Liver (tissue), 9 donors: ENCODE measurements around the gene LHPP. TPM values are rescaled to one million over a fixed set of nuclear protein-coding genes. Genes with fewer than 3 reads are reported as not detected.

Source experiments
- DNase-seq: peaks from one replicate; pipeline ENCODE4 v3.0.0-alpha.2; 2017; ENCODE audit warnings: low spot score
- H3K27ac ChIP-seq, 2 donors: one replicate each; pipeline ENCODE4 v1.7.0; 2013; ENCODE audit warnings: inconsistent platforms in 2 of 2, low read length in 2 of 2, control low read depth in 1 of 2, low read depth in 1 of 2, mild to moderate bottlenecking in 1 of 2
- H3K27me3 ChIP-seq, 4 donors: one replicate each; pipeline versions ENCODE4 v1.6.1 to v1.7.0; 2013; ENCODE audit warnings: low read length in 3 of 4, inconsistent platforms in 1 of 4, mild to moderate bottlenecking in 1 of 4, moderate library complexity in 1 of 4; ENCODE audit not compliant: control insufficient read depth in 4 of 4, insufficient read depth in 4 of 4
- H3K36me3 ChIP-seq, 4 donors: one replicate each; pipeline versions ENCODE4 v1.6.1 to v1.7.0; 2013; ENCODE audit warnings: low read length in 3 of 4, mild to moderate bottlenecking in 3 of 4, low read depth in 1 of 4, moderate library complexity in 1 of 4; ENCODE audit not compliant: control insufficient read depth in 4 of 4, insufficient read depth in 3 of 4
- H3K4me1 ChIP-seq, 4 donors: one replicate each; pipeline versions ENCODE4 v1.6.1 to v1.7.0; 2013; ENCODE audit warnings: low read length in 3 of 4, mild to moderate bottlenecking in 3 of 4, moderate library complexity in 1 of 4; ENCODE audit not compliant: control insufficient read depth in 4 of 4, insufficient read depth in 4 of 4
- H3K4me3 ChIP-seq, 3 donors: one replicate each; pipeline versions ENCODE4 v1.6.1 to v1.7.0; 2013; ENCODE audit warnings: low read length in 3 of 3, control low read depth in 1 of 3, low read depth in 1 of 3, mild to moderate bottlenecking in 1 of 3
- H3K9ac ChIP-seq, 2 donors: one replicate each; pipeline ENCODE4 v1.7.0; 2013; ENCODE audit warnings: low read length in 2 of 2, mild to moderate bottlenecking in 2 of 2, moderate library complexity in 2 of 2, control low read depth in 1 of 2, low read depth in 1 of 2
- H3K9me3 ChIP-seq, 4 donors: one replicate each; pipeline versions ENCODE4 v1.6.1 to v1.7.0; 2013; ENCODE audit warnings: low read length in 3 of 4; ENCODE audit not compliant: control insufficient read depth in 4 of 4
- CTCF ChIP-seq: fragments of 150-350 bp; IDR thresholded peaks from 2 replicates; pipeline ENCODE4 v1.5.1; 2017; ENCODE audit warnings: improper control_type of control experiment, low read depth, low read length; ENCODE audit not compliant: missing input control
- EGR1 ChIP-seq, 2 donors: IDR thresholded peaks; 2 replicates each; pipeline ENCODE4 v1.6.1; 2016 to 2018; ENCODE audit warnings: antibody characterized with exemption in 2 of 2, low read depth in 2 of 2
- FOXA2 ChIP-seq: IDR thresholded peaks from 2 replicates; pipeline ENCODE4 v1.6.1; 2016; ENCODE audit warnings: antibody characterized with exemption
- GABPA ChIP-seq, 2 donors: IDR thresholded peaks in 1 of 2; conservative IDR thresholded peaks in 1 of 2; 2 replicates each; pipeline ENCODE4 v1.6.1; 2016; ENCODE audit warnings: antibody characterized with exemption in 2 of 2, mild to moderate bottlenecking in 1 of 2, moderate library complexity in 1 of 2
- HNF4A ChIP-seq, 2 donors: conservative IDR thresholded peaks; 2 replicates each; pipeline ENCODE4 v1.6.1; 2016; ENCODE audit warnings: antibody characterized with exemption in 2 of 2, mild to moderate bottlenecking in 2 of 2
- HNF4G ChIP-seq: IDR thresholded peaks from 2 replicates; pipeline ENCODE4 v1.6.1; 2016; ENCODE audit warnings: antibody characterized with exemption
- JUND ChIP-seq, 2 donors: IDR thresholded peaks; 2 replicates each; pipeline ENCODE4 v1.6.1; 2016; ENCODE audit warnings: antibody characterized with exemption in 2 of 2
- NR2F2 ChIP-seq: IDR thresholded peaks from 2 replicates; pipeline ENCODE4 v1.6.1; 2016; ENCODE audit warnings: antibody characterized with exemption
- RAD21 ChIP-seq, 2 donors: IDR thresholded peaks; 2 replicates each; pipeline ENCODE4 v1.6.1; 2016; ENCODE audit warnings: antibody characterized with exemption in 2 of 2, mild to moderate bottlenecking in 2 of 2
- RXRA ChIP-seq, 2 donors: IDR thresholded peaks; 2 replicates each; pipeline ENCODE4 v1.6.1; 2017 to 2018; ENCODE audit warnings: antibody characterized with exemption in 2 of 2, mild to moderate bottlenecking in 1 of 2
- SP1 ChIP-seq: IDR thresholded peaks from 2 replicates; pipeline ENCODE4 v1.6.1; 2018; ENCODE audit warnings: antibody characterized with exemption, mild to moderate bottlenecking
- TAF1 ChIP-seq: conservative IDR thresholded peaks from 2 replicates; pipeline ENCODE4 v1.6.1; 2016; ENCODE audit warnings: antibody characterized with exemption, mild to moderate bottlenecking
- YY1 ChIP-seq: IDR thresholded peaks from 2 replicates; pipeline ENCODE4 v1.6.1; 2016; ENCODE audit warnings: antibody characterized with exemption, mild to moderate bottlenecking
- ZBTB33 ChIP-seq: IDR thresholded peaks from 2 replicates; pipeline ENCODE4 v1.6.1; 2016; ENCODE audit warnings: antibody characterized with exemption
- WGBS: extraction: QIAGEN DNeasy Blood & Tissue Kit; methylation state at CpG from one replicate; pipeline ENCODE4 v1.1.7; 2013; 5-methylcytosine and 5-hydroxymethylcytosine counted together
- polyA plus RNA-seq, 2 donors: library from polyadenylated mRNA; stranded (reverse) in 1 of 2; unstranded in 1 of 2; fragments of 200-250 nt in 1 of 2; fragments of >200 nt in 1 of 2; fragmentation: Nextera tagmentation in 1 of 2; extraction: Ambion mirVana in 1 of 2; gene quantifications; one replicate each; pipeline versions ENCODE4 v1.2.1 to v1.2.3, GENCODE V29; 2013 to 2015
- total RNA-seq, 2 donors: library from RNA; depleted of rRNA; stranded (reverse); fragments of >200 nt; gene quantifications; one replicate each; pipeline ENCODE4 v1.2.3, GENCODE V29; 2014
- TF ChIP-seq, protein P1 (sequence below): IDR thresholded peaks from 2 replicates; pipeline ENCODE4 v1.6.1; 2016; ENCODE audit warnings: antibody characterized with exemption, mild to moderate bottlenecking
- TF ChIP-seq, protein P2 (sequence below): IDR thresholded peaks from 2 replicates; pipeline ENCODE4 v1.6.1; 2016; ENCODE audit warnings: antibody characterized with exemption
- TF ChIP-seq, protein P3 (sequence below): IDR thresholded peaks from 2 replicates; pipeline ENCODE4 v1.6.1; 2016; ENCODE audit warnings: antibody characterized with exemption
- donor health status: healthy.
- donor health status: healthy.
- donor health status: healthy.
- donor health status: healthy.
- donor health status: healthy.

The LHPP gene
- total and polyA plus RNA-seq, 4 donors: 15.9 to 39.9 (median 26.2) TPM

DNA sequence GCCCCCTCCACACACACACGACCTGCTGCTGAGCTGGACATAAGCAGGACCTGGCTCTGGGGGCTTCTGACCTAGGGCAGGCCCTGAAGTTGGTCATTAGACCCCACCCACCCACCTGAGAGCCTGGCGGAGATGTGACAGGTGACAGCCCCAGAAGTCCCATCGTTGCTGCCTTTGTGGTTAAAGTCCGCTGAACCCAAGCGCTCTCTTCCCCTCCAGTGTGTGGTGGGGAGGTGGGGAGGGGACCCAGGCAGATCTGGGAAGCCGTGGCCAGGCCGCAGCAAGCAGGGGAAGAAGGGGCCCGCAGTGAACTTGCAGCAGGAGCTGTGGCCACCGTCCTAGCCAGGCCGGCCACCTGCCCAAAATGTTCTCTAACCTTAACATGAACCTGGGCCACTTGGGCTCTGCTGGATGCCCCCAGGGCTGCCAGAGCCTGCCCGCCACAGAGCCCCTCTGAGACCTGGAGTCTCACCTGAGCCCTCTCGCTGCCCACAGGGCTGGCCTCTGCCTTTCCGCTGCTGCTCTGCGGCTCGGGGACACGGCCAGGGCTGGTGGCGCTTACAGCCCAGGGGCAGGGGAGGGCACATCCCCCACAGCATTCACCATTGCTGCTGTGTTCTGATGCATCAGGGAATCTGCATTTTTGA lies 65.1 kb downstream of the LHPP start (continued):
- TF ChIP-seq, protein P1, sequence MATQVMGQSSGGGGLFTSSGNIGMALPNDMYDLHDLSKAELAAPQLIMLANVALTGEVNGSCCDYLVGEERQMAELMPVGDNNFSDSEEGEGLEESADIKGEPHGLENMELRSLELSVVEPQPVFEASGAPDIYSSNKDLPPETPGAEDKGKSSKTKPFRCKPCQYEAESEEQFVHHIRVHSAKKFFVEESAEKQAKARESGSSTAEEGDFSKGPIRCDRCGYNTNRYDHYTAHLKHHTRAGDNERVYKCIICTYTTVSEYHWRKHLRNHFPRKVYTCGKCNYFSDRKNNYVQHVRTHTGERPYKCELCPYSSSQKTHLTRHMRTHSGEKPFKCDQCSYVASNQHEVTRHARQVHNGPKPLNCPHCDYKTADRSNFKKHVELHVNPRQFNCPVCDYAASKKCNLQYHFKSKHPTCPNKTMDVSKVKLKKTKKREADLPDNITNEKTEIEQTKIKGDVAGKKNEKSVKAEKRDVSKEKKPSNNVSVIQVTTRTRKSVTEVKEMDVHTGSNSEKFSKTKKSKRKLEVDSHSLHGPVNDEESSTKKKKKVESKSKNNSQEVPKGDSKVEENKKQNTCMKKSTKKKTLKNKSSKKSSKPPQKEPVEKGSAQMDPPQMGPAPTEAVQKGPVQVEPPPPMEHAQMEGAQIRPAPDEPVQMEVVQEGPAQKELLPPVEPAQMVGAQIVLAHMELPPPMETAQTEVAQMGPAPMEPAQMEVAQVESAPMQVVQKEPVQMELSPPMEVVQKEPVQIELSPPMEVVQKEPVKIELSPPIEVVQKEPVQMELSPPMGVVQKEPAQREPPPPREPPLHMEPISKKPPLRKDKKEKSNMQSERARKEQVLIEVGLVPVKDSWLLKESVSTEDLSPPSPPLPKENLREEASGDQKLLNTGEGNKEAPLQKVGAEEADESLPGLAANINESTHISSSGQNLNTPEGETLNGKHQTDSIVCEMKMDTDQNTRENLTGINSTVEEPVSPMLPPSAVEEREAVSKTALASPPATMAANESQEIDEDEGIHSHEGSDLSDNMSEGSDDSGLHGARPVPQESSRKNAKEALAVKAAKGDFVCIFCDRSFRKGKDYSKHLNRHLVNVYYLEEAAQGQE: no peak
- no peak for TF ChIP-seq TAF1
- TF ChIP-seq EGR1 (IDR thresholded peaks at IDR 0.05; ENCODE audit: low read depth in 2 of 2): no peak
- no peak for TF ChIP-seq RXRA (IDR thresholded peaks at IDR 0.05)
- no peak for TF ChIP-seq ZBTB33
- TF ChIP-seq HNF4A (conservative IDR thresholded peaks at IDR 0.05): no peak
- TF ChIP-seq HNF4G: no peak
- no peak for TF ChIP-seq JUND (IDR thresholded peaks at IDR 0.05)

DNA sequence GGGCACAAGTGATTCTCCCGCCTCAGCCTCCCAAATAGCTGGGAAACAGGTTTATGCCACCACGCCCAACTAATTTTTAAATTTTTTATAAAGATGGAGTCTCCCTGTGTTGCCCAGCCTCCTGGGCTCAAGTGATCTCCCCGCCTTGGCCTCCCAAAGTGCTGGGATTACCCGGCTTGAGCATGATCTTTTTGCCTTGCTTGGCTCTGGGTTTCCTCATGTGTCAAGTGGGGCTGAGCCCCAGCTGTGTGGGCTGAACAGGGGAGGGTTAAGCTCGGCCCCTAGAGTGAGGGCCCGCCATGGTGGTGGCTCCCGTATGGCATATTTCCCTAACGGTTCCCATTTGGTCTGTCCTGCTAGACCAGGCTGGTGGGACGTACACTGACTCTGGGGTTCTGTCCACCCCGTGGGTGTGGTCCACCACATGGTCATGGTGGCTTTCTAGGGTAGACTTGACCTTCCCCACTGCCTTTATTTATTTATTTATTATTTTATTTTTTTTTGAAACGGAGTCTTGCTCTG lies 66.3 kb downstream of the LHPP start:
- Histone ChIP-seq H3K4me3 (no peak overlapping the region), H3K9me3 (no peaks in the 10 kb centered on the region), H3K27ac (no peak overlapping the region), H3K36me3 (no peaks in the 10 kb centered on the region), H3K4me1 (peaks cover 0 to 8% (median 6%) of the 10 kb centered on the region in 4 donors), H3K27me3 (no peaks in the 10 kb centered on the region), H3K9ac (no peak overlapping the region)
- WGBS: 96% methylated on average over 11 of the region's 11 CpGs
- DNase-seq: no peak
- TF ChIP-seq EGR1 (IDR thresholded peaks at IDR 0.05; ENCODE audit: low read depth in 2 of 2): no peak
- no peak for TF ChIP-seq FOXA2
- TF ChIP-seq, protein P2, sequence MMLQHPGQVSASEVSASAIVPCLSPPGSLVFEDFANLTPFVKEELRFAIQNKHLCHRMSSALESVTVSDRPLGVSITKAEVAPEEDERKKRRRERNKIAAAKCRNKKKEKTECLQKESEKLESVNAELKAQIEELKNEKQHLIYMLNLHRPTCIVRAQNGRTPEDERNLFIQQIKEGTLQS: no peak
- no peak for TF ChIP-seq RXRA (IDR thresholded peaks at IDR 0.05)
- no peak for TF ChIP-seq SP1
- no peak for TF ChIP-seq YY1
- TF ChIP-seq JUND (IDR thresholded peaks at IDR 0.05): no peak
- no peak for TF ChIP-seq GABPA (IDR thresholded peaks at IDR 0.05 in 1 of 2, conservative IDR thresholded peaks at IDR 0.05 in 1 of 2)
- no peak for TF ChIP-seq CTCF
- TF ChIP-seq, protein P3, sequence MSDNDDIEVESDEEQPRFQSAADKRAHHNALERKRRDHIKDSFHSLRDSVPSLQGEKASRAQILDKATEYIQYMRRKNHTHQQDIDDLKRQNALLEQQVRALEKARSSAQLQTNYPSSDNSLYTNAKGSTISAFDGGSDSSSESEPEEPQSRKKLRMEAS: no peak
- TF ChIP-seq HNF4G: no peak
- no peak for TF ChIP-seq ZBTB33
- no peak for TF ChIP-seq NR2F2
- TF ChIP-seq RAD21 (IDR thresholded peaks at IDR 0.05): no peak
